Activated CD8-positive, alpha-beta memory T cell treated with anti-CD3 and anti-CD28 coated beads, Interleukin-2, amount 50 U/mL, for 1 hour (primary cell): ENCODE data around the gene NYAP1.
"Not testable (repeated sequence)": the region's sequence is repeated elsewhere in the genome, so short reads cannot be mapped to it uniquely, and the experiment has no call there.

Experiments
- DNase-seq: peaks from one replicate; pipeline ENCODE4 v3.0.0-alpha.2; 2020; ENCODE audit errors: extremely low read depth

The NYAP1 gene

GRCh38 chr7:100483090-100483721, 521 bp upstream of the NYAP1 start:
- DNase-seq, result peak; percentile 34

GRCh38 chr7:100484673-100485045, 932 bp downstream of the NYAP1 start:
- DNase-seq, result no peak

- DNase-seq, result no peak
Measured at GRCh38 chr7:100485471-100485876, 1.7 kb downstream of the NYAP1 start.

GRCh38 chr7:100486111-100486636, 2.4 kb downstream of the NYAP1 start:
- DNase-seq, result no peak

- DNase-seq, result no peak
Measured at GRCh38 chr7:100486753-100487446, 3.2 kb downstream of the NYAP1 start.

GRCh38 chr7:100488333-100489095, 4.8 kb downstream of the NYAP1 start:
- DNase-seq, result no peak

GRCh38 chr7:100489121-100489520, 5.4 kb downstream of the NYAP1 start:
- DNase-seq, result no peak

GRCh38 chr7:100489824-100490223, 6.1 kb downstream of the NYAP1 start:
- no peak for DNase-seq

GRCh38 chr7:100490483-100491191, 6.9 kb downstream of the NYAP1 start:
- no peak for DNase-seq

GRCh38 chr7:100491192-100491578, 7.5 kb downstream of the NYAP1 start:
- DNase-seq, result no peak

GRCh38 chr7:100492738-100493475, 9.2 kb downstream of the NYAP1 start:
- DNase-seq, result no peak

- no peak for DNase-seq
Measured at GRCh38 chr7:100493476-100494264, 9.9 kb downstream of the NYAP1 start.

- DNase-seq, result no peak
Measured at GRCh38 chr7:100496509-100496908, 12.8 kb downstream of the NYAP1 start.

- DNase-seq, result not testable (repeated sequence)
Measured at GRCh38 chr7:100500743-100501142, 17.0 kb downstream of the NYAP1 start.

GRCh38 chr7:100504031-100504430, 20.3 kb downstream of the NYAP1 start:
- DNase-seq, result not testable (repeated sequence)

- DNase-seq, result no peak
Measured at GRCh38 chr7:100504887-100505611, 21.3 kb downstream of the NYAP1 start.

- no peak for DNase-seq
Measured at GRCh38 chr7:100506356-100506923, 22.7 kb downstream of the NYAP1 start.

GRCh38 chr7:100509231-100509630, 25.5 kb downstream of the NYAP1 start:
- no peak for DNase-seq

GRCh38 chr7:100510437-100511239, 26.9 kb downstream of the NYAP1 start:
- no peak for DNase-seq
